WI38 (cell line): ENCODE data around the gene KRI1.
A peak's percentile ranks its signal among the peaks of the same experiment; 100 is the strongest.
"Not testable (repeated sequence)": the region's sequence is repeated elsewhere in the genome, so short reads cannot be mapped to it uniquely, and the experiment has no call there.

Experiments
- H3K4me3 ChIP-seq: 2 replicates; pipeline ENCODE4 v1.5.1; 2011; ENCODE audit warnings: low read depth, mild to moderate bottlenecking, control low read depth, low read length
- TF ChIP-seq, protein P1 (sequence below): IDR thresholded peaks from 2 replicates; pipeline ENCODE4 v1.5.1; 2012; ENCODE audit warnings: low read depth, mild to moderate bottlenecking, control low read depth, low read length

KRI1 gene

DNA sequence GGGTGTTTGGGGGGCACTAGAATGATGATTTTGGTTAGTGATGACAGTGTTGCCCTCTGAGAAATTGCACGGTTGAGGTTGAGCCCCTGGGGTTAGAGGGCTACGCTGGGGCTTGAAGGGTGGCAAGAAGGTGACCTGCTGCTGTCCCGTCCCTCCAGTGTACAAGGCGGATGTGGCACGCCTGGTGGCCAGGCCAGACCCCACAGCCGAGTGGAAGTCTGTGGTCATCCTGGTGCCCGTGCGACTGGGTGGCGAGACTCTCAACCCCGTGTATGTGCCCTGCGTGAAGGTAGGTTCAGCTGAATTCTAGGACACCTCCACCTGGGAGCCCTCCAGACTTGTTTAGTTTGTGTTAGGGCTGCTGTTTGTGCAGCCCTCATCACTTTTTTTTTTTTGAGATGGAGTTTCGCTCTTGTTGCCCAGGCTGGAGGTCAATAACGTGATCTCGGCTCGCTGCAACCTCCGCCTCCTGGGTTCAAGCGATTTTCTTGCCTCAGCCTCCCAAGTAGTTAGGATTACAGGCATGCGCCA is 17.0 kb downstream of the KRI1 start:
- H3K4me3 ChIP-seq: no peak overlapping the region
- TF ChIP-seq, protein P1, sequence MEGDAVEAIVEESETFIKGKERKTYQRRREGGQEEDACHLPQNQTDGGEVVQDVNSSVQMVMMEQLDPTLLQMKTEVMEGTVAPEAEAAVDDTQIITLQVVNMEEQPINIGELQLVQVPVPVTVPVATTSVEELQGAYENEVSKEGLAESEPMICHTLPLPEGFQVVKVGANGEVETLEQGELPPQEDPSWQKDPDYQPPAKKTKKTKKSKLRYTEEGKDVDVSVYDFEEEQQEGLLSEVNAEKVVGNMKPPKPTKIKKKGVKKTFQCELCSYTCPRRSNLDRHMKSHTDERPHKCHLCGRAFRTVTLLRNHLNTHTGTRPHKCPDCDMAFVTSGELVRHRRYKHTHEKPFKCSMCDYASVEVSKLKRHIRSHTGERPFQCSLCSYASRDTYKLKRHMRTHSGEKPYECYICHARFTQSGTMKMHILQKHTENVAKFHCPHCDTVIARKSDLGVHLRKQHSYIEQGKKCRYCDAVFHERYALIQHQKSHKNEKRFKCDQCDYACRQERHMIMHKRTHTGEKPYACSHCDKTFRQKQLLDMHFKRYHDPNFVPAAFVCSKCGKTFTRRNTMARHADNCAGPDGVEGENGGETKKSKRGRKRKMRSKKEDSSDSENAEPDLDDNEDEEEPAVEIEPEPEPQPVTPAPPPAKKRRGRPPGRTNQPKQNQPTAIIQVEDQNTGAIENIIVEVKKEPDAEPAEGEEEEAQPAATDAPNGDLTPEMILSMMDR: no peak

DNA sequence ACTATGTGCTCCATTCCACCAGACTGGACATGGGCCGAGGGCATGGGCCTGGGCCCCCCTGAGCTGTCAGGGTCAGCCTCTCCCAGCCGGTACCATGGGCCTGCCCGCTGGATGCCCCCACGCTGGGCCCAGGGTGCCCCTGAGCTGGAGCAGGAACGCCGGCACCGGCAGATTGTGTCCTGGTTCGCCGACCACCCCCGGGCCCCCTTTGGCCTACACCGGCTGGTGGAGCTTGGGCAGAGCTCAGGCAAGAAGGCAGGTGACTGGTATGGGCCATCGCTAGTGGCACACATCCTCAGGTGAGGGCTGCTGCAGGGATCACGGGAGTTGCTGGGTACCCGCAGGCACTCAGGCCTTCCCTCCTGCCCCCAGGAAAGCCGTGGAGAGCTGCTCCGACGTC is 19.0 kb downstream of the KRI1 start:
- TF ChIP-seq, protein P1: no peak
- no peak overlapping the region for H3K4me3 ChIP-seq

DNA sequence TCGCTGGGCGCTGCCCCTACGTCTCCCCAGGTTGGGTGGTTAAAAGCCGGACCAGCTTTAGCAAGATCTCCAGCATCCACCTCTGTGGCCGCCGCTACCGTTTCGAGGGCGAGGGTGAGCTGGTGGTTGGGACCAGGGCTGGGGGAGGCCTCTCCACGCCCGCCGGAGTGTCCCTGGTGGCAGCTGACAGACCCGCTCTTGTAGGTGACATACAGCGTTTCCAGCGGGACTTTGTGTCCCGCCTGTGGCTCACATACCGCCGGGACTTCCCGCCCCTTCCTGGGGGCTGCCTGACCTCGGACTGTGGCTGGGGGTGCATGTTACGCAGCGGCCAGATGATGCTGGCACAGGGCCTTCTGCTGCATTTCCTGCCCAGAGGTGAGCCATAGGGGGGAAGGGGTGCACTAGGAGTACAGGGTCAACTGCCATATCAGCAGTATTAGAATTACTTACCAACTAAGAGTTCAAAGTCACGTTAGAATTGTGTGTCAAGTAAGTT is 21.0 kb downstream of the KRI1 start:
- TF ChIP-seq, protein P1: no peak
- peak overlapping the region; percentile 91 for H3K4me3 ChIP-seq

DNA sequence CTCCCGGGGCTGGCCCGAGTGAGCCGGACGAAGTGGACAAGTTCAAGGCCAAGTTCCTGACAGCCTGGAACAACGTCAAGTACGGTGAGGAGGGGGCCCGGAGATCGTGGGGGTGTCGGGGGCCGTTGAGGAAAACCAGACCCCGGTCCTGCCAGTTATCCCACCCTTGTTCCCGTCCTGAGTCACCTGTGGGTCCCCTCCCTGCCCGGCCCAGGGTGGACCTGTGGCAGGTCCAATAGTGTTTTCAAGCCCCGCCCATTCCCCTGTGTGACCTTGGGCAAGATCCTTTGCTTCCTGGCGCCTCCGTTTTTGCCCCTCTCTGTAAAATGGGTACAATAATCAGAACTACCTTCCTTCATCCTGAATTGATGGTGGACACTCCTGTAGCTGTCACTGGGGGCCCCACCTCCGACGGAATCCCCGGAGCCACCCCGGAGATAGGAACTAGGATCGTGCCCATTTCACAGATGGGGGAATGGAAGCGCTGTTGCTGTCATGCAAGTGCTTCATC is 21.5 kb downstream of the KRI1 start:
- H3K4me3 ChIP-seq: peak overlapping the region; percentile 91
- TF ChIP-seq, protein P1: no peak

DNA sequence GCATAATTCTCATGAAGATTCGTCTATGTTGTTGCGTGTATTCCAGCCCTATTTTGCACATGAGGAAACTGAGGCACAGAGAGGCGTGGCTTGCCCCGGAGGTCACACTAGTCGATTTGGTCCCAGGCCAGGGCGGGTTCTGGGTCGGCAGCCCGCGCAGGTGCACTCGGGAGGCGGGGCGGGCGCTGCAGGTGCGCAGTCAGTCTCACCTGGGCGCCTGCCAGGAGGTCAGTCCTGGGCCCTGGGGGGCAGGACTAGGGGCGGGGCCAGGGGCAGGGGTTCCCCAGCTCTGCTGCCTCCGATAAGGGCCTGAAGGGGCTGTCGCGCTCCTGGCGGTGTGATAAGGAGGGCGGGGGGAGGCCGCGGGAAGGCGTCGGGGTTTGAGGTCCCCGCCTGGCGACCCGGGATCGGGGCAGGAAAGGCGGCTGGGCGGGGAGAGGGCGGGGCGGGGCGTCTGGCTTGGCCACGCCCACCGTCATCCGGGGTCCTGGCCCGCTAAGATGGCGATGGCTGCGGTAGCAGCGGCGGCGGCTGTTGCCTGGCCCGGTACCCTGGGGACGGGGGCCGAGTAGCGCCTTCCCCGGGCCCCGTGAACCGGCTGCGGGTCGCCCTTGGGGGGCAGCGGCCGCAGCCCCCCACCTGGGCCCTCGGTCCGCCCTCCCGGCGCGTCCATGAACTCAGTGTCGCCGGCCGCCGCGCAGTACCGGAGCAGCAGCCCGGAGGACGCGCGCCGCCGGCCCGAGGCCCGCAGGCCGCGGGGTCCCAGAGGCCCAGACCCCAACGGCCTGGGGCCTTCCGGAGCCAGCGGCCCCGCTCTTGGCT is 22.2 kb downstream of the KRI1 start, which contains the start of gene ATG4D:
TSS of gene ATG4D (plus strand) at position 485 of the 822 bp plus-strand sequence. CDS start at position 672, 187 bp downstream.
- peak within 1 kb of the TSS; percentile 91 for H3K4me3 ChIP-seq
- TF ChIP-seq, protein P1: no peak

DNA sequence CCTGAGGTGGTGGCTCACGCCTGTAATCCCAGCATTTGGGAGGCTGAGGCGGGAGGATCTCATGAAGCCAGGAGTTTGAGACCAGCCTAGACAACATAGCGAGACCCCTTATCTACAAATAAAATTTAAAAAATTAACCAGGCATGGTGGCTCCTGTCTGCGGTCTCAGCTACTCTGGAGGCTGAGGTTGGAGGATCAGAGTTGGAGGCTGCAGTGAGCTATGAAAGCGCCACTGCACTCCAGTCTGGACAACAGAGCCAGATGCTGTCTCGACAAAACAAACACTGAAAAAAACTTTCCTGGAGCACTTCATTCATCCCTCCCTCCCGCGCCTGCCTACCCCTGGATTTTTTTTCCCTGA is 22.8 kb downstream of the KRI1 start:
- TF ChIP-seq, protein P1: no peak
- peak overlapping the region; percentile 91 for H3K4me3 ChIP-seq

DNA sequence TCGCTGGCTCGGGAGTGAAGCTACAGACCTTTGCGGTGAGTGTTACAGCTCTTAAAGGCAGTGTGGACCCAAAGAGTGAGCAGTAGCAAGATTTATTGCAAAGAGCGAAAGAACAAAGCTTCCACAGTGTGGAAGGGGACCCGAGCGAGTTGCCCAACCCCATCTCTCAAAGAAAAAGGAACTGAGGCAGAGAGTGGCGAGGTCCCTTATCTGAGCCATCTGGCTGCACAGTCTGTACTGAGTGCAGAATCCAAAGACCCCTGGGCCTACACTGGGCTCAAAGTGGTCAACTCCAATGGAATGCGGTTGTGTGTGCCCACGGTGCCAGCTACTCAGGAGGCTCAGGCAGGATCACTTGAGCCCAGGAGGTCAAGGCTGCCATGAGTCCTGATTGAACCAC is 26.8 kb downstream of the KRI1 start:
- not testable (repeated sequence) for H3K4me3 ChIP-seq
